ENCODE measurements around the gene SMTNL1.

The SMTNL1 gene

DNA sequence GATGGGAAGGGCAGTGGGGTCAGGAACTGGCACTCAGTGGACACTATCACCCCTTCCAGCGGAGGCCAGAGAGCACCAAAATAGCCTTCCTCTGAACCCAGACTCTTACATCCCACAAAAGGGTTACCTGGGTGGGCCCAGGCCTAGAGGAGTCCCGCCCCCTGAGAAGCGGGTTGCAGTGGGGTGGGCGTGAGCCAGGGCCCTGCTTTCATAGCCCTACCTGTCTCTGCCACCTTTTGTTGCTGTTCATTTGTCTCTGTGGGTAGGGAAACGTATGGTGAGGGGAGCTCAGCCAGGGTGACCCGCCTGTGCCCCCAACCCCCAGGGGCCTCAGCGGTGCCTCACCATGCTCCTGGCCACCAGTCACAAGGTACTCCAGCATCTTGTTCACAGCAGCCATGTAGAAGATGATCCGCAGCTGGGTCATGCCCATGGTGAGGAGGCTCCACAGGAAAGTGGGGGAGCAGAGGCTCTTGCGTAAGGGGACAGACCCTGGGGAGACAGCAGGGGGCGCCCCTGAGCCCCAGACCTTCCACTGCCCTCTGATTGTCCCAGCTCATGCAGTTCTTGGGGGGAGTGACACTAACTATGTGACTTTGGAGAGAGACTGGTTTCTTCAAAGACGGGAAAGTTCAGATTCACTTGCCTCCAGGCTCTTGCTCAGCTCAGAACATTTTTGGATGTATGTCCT lies 45.9 kb upstream of the SMTNL1 start:
- H3K36me3 ChIP-seq (ENCODE audit: insufficient read depth, low read length): peaks cover 48% of the 10 kb centered on the region; the same call in 1 of the 2 replicates
- no peaks in the 10 kb centered on the region for H3K79me2 ChIP-seq (ENCODE audit: insufficient read depth, low read length)

DNA sequence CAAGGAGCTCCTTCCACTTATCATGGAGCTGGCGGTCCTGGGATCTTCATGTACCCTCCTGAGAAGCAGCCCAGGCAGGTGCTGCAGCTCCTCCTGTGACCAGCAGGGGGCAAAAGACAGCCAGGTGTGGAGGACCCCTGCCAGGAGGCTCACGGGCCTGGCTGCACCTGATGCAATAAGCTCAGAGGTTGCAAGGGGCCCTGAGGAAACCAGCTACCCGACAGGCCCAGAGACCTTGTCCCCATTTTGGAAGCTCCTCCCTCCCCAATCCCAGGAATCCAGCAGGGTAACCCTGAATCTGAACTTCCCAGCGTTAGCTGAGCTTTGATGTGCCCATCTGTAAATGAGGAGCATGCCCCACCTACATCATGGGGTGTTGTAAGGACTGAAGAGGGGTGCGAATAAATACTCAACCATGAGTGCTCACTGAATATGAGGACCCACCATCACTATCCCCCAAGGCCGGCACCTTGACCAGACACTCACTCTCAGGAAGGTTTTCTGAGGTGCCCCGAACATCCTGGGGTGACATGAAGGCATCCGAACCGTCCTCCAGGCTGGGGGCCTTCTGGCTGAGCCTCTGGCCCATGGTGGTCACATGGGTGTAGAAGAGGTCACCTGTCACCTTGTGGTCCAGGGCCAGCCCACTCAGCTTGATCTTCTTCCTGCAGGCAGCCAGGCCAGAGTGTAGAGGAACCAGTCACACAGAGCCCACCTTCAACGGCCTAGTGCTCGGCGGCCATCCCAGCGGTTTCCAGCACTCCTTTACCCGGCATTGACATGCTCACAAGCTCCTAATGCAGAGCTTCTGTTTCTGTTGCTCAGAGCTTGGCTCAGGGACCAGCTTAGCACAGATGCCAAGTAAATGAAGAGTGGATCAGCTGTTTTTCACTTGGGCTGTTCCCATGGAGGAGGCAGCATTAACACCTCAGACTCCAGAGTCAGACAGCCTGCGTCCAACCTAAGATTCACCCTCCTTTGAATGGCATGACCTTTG lies 43.6 kb upstream of the SMTNL1 start:
- no peaks in the 10 kb centered on the region for H3K79me2 ChIP-seq (ENCODE audit: insufficient read depth, low read length)
- H3K4me3 ChIP-seq (ENCODE audit: low read length, poor library complexity, severe bottlenecking): no peak overlapping the region
- no peaks in the 10 kb centered on the region for H3K4me1 ChIP-seq (ENCODE audit: insufficient read depth, low read length, poor library complexity, severe bottlenecking)
- no peaks in the 10 kb centered on the region for H3K9me3 ChIP-seq (ENCODE audit: insufficient read depth, low read depth, low read length)
- no peak overlapping the region for H2AFZ ChIP-seq (ENCODE audit: low read length)
- H3F3A ChIP-seq (ENCODE audit: low read depth): no peaks in the 10 kb centered on the region
- TF ChIP-seq EZH2phosphoT487 (IDR thresholded peaks at IDR 0.05; ENCODE audit: borderline replicate concordance) (no peak), CTCF (conservative IDR thresholded peaks at IDR 0.05; ENCODE audit: low read length) (peak; percentile 98)
- H3K27me3 ChIP-seq (ENCODE audit: insufficient read depth, low read length, poor library complexity, severe bottlenecking): no peaks in the 10 kb centered on the region
- H4K20me1 ChIP-seq (ENCODE audit: insufficient read depth, low read length, poor library complexity, severe bottlenecking): no peaks in the 10 kb centered on the region
- H3K9ac ChIP-seq (ENCODE audit: low read depth, low read length, poor library complexity, severe bottlenecking): no peak overlapping the region
- H3K9me2 ChIP-seq (replicated peaks; ENCODE audit: low read depth, low read length): no peaks in the 10 kb centered on the region
- H3K36me3 ChIP-seq (ENCODE audit: insufficient read depth, low read length): peaks cover 51% of the 10 kb centered on the region; the same call in 1 of the 2 replicates
- no peak overlapping the region for H3K4me2 ChIP-seq (ENCODE audit: low read depth, low read length, poor library complexity, severe bottlenecking)

More for the DNA sequence above, 45.9 kb upstream of the SMTNL1 start:
- Histone ChIP-seq H4K20me1 (ENCODE audit: insufficient read depth, low read length, poor library complexity, severe bottlenecking) (no peaks in the 10 kb centered on the region), H2AFZ (ENCODE audit: low read length) (no peak overlapping the region), H3K9me2 (replicated peaks; ENCODE audit: low read depth, low read length) (no peaks in the 10 kb centered on the region), H3K4me1 (ENCODE audit: insufficient read depth, low read length, poor library complexity, severe bottlenecking) (no peaks in the 10 kb centered on the region), H3K9me3 (ENCODE audit: insufficient read depth, low read depth, low read length) (no peaks in the 10 kb centered on the region), H3K4me2 (ENCODE audit: low read depth, low read length, poor library complexity, severe bottlenecking) (no peak overlapping the region), H3K4me3 (ENCODE audit: low read length, poor library complexity, severe bottlenecking) (no peak overlapping the region), H3K27me3 (ENCODE audit: insufficient read depth, low read length, poor library complexity, severe bottlenecking) (no peaks in the 10 kb centered on the region), H3K9ac (ENCODE audit: low read depth, low read length, poor library complexity, severe bottlenecking) (no peak overlapping the region), H3F3A (ENCODE audit: low read depth) (no peaks in the 10 kb centered on the region)
- TF ChIP-seq EZH2phosphoT487 (IDR thresholded peaks at IDR 0.05; ENCODE audit: borderline replicate concordance) (no peak), CTCF (conservative IDR thresholded peaks at IDR 0.05; ENCODE audit: low read length) (peak; percentile 89)

- peaks cover 49% of the 10 kb centered on the region; the same call in 1 of the 2 replicates for H3K36me3 ChIP-seq (ENCODE audit: insufficient read depth, low read length)
- H3K79me2 ChIP-seq (ENCODE audit: insufficient read depth, low read length): no peaks in the 10 kb centered on the region
- H3K9me2 ChIP-seq (replicated peaks; ENCODE audit: low read depth, low read length): no peaks in the 10 kb centered on the region
- H3K4me1 ChIP-seq (ENCODE audit: insufficient read depth, low read length, poor library complexity, severe bottlenecking): no peaks in the 10 kb centered on the region
- H3K27me3 ChIP-seq (ENCODE audit: insufficient read depth, low read length, poor library complexity, severe bottlenecking): no peaks in the 10 kb centered on the region
- H3K4me2 ChIP-seq (ENCODE audit: low read depth, low read length, poor library complexity, severe bottlenecking): no peak overlapping the region
- H3K9me3 ChIP-seq (ENCODE audit: insufficient read depth, low read depth, low read length): no peaks in the 10 kb centered on the region
- no peak overlapping the region for H3K9ac ChIP-seq (ENCODE audit: low read depth, low read length, poor library complexity, severe bottlenecking)
- H2AFZ ChIP-seq (ENCODE audit: low read length): no peak overlapping the region
- no peaks in the 10 kb centered on the region for H3F3A ChIP-seq (ENCODE audit: low read depth)
- TF ChIP-seq CTCF (conservative IDR thresholded peaks at IDR 0.05; ENCODE audit: low read length): no peak
- no peak for TF ChIP-seq EZH2phosphoT487 (IDR thresholded peaks at IDR 0.05; ENCODE audit: borderline replicate concordance)
- no peaks in the 10 kb centered on the region for H4K20me1 ChIP-seq (ENCODE audit: insufficient read depth, low read length, poor library complexity, severe bottlenecking)
- H3K4me3 ChIP-seq (ENCODE audit: low read length, poor library complexity, severe bottlenecking): no peak overlapping the region
These were observed 41.1 kb upstream of the SMTNL1 start for GRCh38 chr11:57496109-57496820.
